ENCODE data around the gene NHLH2.

NHLH2 gene

GRCh38 chr1:115877511-115877910 lies 36.6 kb upstream of the NHLH2 start:
- in situ Hi-C loops (cut with MboI; ENCODE audit: low sequenced_read_pairs, unreplicated experiment), result no loop called here
- no peak for DNase-seq (ENCODE audit: low spot score)
- TF ChIP-seq, protein P1, sequence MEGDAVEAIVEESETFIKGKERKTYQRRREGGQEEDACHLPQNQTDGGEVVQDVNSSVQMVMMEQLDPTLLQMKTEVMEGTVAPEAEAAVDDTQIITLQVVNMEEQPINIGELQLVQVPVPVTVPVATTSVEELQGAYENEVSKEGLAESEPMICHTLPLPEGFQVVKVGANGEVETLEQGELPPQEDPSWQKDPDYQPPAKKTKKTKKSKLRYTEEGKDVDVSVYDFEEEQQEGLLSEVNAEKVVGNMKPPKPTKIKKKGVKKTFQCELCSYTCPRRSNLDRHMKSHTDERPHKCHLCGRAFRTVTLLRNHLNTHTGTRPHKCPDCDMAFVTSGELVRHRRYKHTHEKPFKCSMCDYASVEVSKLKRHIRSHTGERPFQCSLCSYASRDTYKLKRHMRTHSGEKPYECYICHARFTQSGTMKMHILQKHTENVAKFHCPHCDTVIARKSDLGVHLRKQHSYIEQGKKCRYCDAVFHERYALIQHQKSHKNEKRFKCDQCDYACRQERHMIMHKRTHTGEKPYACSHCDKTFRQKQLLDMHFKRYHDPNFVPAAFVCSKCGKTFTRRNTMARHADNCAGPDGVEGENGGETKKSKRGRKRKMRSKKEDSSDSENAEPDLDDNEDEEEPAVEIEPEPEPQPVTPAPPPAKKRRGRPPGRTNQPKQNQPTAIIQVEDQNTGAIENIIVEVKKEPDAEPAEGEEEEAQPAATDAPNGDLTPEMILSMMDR (IDR thresholded peaks at IDR 0.05; ENCODE audit: borderline replicate concordance, control extremely low read depth, extremely low read depth, insufficient read depth, missing control alignments), result no peak

DNA sequence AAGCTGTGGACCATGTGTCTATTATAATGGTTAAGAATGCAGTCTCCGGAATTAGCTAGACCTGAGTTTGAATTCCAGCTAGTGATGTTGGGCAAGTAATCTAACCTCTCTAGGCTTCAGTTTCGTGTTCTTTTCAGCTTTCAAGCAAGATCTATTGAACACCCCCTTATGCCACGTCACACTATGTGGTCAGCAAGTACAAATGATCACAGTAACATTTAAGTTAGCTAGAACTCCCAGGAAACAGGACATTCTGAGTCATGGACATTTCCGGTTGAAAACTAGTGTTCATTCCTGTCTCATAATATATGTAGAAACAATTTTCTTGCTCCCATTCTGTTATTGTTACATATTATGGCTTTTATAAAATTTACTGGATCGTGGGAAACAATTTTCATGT lies 34.0 kb upstream of the NHLH2 start:
- in situ Hi-C loops (cut with MboI; ENCODE audit: low sequenced_read_pairs, unreplicated experiment), result no loop called here
- no peak for DNase-seq (ENCODE audit: low spot score)

GRCh38 chr1:115874497-115874896 lies 33.6 kb upstream of the NHLH2 start:
- in situ Hi-C loops (cut with MboI; ENCODE audit: low sequenced_read_pairs, unreplicated experiment), result no loop called here
- no peak for DNase-seq (ENCODE audit: low spot score)
- TF ChIP-seq, protein P1 (IDR thresholded peaks at IDR 0.05; ENCODE audit: borderline replicate concordance, control extremely low read depth, extremely low read depth, insufficient read depth, missing control alignments), result no peak

More for the DNA sequence above, 34.0 kb upstream of the NHLH2 start:
- TF ChIP-seq, protein P1 (IDR thresholded peaks at IDR 0.05; ENCODE audit: borderline replicate concordance, control extremely low read depth, extremely low read depth, insufficient read depth, missing control alignments), result no peak

GRCh38 chr1:115873184-115873583 lies 32.3 kb upstream of the NHLH2 start:
- in situ Hi-C loops (cut with MboI; ENCODE audit: low sequenced_read_pairs, unreplicated experiment), result no loop called here
- TF ChIP-seq, protein P1 (IDR thresholded peaks at IDR 0.05; ENCODE audit: borderline replicate concordance, control extremely low read depth, extremely low read depth, insufficient read depth, missing control alignments), result no peak
- no peak for DNase-seq (ENCODE audit: low spot score)

DNA sequence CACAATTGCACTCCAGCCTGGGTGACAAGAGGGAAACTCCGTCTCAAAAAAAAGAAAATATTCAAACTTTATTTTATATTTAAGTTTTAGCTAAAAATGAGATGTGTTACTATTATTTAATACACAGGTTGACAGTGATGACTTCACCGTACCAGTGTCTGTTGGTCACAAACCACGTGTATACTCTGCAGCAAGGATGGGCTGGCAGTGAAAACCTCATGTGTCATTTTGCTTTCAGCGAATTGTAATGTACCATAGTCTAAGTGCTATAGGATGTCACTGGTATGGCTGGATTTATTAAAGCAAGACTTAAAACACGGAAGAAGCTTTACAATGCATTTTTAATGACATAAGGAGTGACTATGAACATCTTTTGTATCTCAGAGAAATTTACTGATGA lies 28.1 kb upstream of the NHLH2 start:
- in situ Hi-C loops (cut with MboI; ENCODE audit: low sequenced_read_pairs, unreplicated experiment), result no loop called here
- TF ChIP-seq, protein P1 (IDR thresholded peaks at IDR 0.05; ENCODE audit: borderline replicate concordance, control extremely low read depth, extremely low read depth, insufficient read depth, missing control alignments), result no peak

DNA sequence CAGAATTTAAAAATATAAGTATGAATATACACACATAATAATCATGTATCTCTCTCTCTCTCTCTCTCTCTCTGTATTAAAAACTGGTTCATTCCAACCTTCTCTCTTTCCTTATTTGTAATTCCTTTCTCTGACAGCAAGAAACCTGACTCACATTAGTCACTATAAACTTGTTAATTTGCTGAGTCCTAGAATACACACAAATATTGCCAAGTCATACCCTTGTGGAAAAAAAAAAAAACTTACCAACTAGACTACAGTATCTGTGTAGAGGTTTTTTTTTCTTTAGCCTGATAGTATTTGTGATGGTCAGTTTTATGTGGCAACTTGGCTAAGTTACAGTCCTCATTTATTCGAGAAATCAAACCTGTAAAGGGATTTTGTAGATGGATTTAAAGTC lies 26.3 kb upstream of the NHLH2 start:
- TF ChIP-seq, protein P1 (IDR thresholded peaks at IDR 0.05; ENCODE audit: borderline replicate concordance, control extremely low read depth, extremely low read depth, insufficient read depth, missing control alignments), result no peak
- no peak for DNase-seq (ENCODE audit: low spot score)
- in situ Hi-C loops (cut with MboI; ENCODE audit: low sequenced_read_pairs, unreplicated experiment), result no loop called here

More for the DNA sequence above, 28.1 kb upstream of the NHLH2 start:
- no peak for DNase-seq (ENCODE audit: low spot score)

Data from GM13976 (cell line).